ENCODE measurements around the gene GPHN.
"Not testable (repeated sequence)": the region's sequence is repeated elsewhere in the genome, so short reads cannot be mapped to it uniquely, and the experiment has no call there.

GPHN gene

GRCh38 chr14:67031920-67032774 is 524.2 kb downstream of the GPHN start:
- DNase-seq (ENCODE audit: low read depth, low spot score), result no peak

GRCh38 chr14:67045440-67045839 is 537.5 kb downstream of the GPHN start:
- DNase-seq (ENCODE audit: low read depth, low spot score), result no peak

GRCh38 chr14:67050896-67051295 is 542.9 kb downstream of the GPHN start:
- DNase-seq (ENCODE audit: low read depth, low spot score), result no peak

DNA sequence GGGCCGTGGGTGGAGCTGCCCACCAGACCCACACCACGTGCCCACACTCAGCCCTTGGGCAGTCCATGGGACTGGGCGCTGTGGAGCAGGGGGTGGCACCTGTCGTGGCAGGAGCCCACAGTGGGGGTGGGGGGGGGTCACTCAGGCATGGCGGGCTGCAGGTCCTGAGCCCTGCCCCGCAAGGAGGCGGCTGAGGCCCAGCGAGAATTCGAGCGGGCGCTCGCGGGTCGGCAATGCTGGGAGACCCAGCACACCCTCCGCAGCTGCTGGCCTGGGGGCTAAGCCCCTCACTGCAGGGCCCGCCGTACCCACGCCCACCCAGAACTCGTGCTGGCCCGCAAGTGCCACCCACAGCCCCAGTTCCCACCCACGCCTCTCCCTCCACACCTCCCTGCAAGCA is 548.7 kb downstream of the GPHN start:
- DNase-seq (ENCODE audit: low read depth, low spot score), result no peak

GRCh38 chr14:67059596-67059995 is 551.6 kb downstream of the GPHN start:
- DNase-seq (ENCODE audit: low read depth, low spot score), result peak; percentile 18

GRCh38 chr14:67060546-67060945 is 552.6 kb downstream of the GPHN start:
- no peak for DNase-seq (ENCODE audit: low read depth, low spot score)

DNA sequence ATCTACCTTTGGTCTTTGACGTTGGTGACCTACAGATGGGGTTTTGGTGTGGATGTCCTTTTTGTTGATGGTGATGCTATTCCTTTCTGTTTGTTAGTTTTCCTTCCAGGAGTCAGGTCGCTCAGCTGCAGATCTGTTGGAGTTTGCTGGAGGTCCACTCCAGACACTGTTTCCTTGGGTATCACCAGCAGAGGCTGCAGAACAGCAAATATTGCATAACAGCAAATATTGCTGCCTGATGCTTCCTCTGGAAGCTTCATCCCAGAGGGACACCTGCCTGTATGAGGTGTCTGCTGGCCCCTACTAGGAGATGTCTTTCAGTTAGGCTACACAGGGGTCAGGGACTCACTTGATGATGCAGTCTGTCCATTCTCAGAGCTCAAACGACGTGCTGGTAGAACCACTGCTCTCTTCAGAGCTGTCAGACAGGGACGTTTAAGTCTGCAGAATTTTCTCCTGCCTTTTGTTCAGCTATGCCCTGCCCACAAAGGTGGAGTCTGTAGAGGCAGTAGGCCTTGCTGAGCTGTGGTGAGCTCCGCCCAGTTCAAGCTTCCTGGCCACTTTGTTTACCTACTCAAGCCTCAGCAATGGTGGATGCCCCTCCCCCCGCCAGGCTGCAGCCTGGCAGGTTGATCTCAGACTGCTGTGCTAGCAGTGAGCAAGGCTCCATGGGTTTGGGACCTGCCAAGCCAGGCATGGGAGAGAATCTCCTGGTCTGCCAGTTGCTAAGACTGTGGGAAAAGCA is 559.3 kb downstream of the GPHN start:
- not testable (repeated sequence) for DNase-seq (ENCODE audit: low read depth, low spot score)

- DNase-seq (ENCODE audit: low read depth, low spot score), result peak; percentile 10
Observed at GRCh38 chr14:67068251-67068650, 560.3 kb downstream of the GPHN start.

DNA sequence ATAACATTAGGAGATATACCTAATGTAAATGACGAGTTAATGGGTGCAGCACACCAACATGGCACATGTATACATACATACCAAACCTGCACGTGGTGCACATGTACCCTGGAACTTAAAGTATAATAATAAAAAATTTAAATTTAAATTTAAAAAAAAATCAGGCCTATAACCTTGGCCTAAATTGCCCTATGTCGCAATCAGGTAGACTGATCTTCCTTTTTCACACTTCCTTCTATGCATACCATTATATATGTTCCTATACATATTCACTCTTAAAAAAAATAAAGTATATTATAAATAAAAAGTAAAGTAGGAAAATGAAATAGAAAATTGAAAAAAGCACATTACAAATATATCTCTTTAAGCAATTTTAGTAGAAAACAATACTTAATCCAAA is 563.6 kb downstream of the GPHN start:
- no peak for DNase-seq (ENCODE audit: low read depth, low spot score)

- peak; percentile 20 for DNase-seq (ENCODE audit: low read depth, low spot score)
Observed at GRCh38 chr14:67077921-67078320, 570.0 kb downstream of the GPHN start.

GRCh38 chr14:67079846-67080245 is 571.9 kb downstream of the GPHN start:
- DNase-seq (ENCODE audit: low read depth, low spot score), result no peak

DNA sequence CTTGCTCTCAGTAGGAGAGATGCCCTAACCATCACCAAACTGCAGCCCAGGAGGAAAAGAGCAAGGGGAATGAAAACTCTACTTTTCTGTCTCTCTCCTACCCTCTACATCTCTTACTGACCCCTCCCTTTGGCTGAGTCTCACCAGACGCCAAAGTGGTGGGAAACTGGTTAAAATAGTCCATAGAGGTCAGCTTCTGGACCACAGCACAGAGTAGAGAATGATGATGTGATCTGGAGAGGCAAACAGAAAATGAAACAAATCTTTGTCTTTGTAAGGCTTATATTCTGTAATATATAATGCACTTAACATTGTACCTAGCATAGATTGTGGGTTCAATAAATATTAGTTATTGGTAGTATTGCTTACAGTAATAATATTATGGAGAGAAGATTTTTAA is 600.3 kb downstream of the GPHN start:
- DNase-seq (ENCODE audit: low read depth, low spot score), result no peak

DNA sequence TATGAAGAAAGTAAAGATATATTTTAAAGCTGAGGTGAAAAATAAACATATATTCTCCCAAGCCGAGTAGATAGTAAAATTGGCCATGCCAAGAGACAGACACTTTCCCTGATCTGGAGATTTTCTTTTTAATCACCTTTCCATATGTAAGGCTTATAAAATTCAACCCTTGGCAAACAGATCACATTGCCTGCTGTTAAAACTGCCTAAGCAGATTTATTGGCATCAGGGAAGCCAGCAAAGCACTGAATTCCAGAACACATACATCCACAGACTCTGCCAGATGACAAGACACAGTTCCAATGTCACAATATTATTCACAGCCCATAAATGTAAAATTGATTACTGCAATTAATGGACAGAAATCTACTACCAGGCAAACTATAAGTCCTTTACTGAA is 603.1 kb downstream of the GPHN start:
- DNase-seq (ENCODE audit: low read depth, low spot score), result no peak

DNA sequence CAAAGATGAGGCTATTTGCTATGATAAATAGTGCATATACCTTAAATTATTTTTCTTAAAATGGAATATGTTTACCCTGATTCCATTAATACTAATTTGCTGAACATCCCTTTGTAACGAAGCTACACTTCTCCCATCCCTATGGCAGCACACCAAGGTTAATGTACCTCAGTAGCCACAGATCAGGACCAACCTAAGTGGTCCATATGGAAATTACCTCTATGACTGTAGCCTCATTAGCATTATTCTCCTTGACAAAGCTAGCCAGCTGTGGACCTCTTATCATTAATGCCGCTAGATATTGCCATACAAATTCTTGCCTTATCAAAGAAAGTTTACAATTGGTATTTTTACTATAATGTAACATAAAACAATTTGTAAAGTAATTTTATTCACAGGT is 604.4 kb downstream of the GPHN start:
- DNase-seq (ENCODE audit: low read depth, low spot score), result no peak

- no peak for DNase-seq (ENCODE audit: low read depth, low spot score)
Observed at GRCh38 chr14:67127174-67127573, 619.2 kb downstream of the GPHN start.

GRCh38 chr14:67129768-67130167 is 621.8 kb downstream of the GPHN start:
- DNase-seq (ENCODE audit: low read depth, low spot score), result no peak

- DNase-seq (ENCODE audit: low read depth, low spot score), result no peak
Observed at GRCh38 chr14:67131691-67132090, 623.7 kb downstream of the GPHN start.

- DNase-seq (ENCODE audit: low read depth, low spot score), result no peak
Observed at GRCh38 chr14:67133144-67133543, 625.2 kb downstream of the GPHN start.

DNA sequence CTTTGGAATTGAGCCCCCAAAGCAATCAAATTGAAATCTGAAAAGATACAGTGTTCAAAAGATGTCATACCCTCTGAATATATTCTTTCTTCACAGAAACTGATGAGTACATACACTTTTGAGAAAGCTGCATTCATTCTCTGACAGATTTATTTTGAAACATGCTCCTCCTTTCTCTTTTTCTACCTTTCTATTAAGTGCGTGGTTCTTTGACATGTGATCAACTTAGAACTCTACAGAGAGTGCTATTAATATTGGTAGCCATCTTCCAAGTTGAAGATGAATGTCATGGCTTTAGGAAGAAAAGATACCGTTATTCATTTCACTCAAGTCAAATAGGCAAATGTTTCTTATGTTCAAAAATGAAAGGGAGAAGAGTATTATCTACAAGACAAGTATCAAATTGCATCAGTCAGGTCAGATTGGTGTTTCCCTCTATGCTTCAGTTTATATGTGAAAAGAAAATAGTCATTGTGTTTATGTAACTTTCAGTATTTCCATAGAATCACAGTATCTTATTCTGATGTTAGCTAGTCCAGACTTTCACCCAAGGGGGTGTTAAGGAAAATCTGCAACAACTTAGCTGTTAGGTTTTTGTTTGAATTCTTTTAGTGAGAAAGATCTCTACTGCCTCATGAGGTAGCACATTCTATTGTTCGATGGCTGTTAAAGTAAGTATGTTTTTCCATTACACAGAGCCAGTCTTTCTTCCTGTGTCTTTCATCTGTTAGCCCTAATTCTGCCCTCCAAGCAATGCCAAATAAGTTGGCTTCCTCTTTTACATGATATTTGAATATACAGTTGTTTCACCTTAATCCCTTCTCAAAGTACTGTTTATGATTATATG is 625.9 kb downstream of the GPHN start:
- DNase-seq (ENCODE audit: low read depth, low spot score), result no peak

DNA sequence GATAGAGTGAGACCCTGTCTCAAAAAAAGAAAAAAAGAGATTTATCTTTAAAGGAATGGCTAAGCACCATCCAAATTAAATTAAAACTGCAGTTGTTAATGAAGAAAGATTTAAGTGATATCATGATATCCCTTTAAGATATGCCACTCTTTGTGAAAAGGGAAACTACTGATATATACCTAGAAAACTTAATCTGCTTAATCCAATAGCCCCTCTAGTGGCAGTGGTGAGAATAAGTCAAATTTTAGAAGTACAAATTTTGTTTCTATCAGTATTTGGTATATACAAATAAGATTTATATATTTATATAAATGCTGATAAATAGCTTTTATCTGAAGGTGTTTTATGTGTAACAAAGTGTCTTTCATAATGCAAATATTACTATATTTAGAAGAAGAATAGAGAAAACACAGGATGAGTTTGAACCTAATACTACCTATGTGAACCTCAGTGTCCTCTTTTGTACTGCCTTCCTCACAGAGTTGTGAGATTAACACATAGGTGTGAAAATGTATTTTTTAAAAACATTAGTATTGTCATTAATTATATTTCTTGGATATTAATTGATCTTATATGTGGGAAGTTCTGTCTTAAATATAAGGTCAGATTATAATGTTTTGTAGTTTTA is 629.9 kb downstream of the GPHN start:
- peak; percentile 13 for DNase-seq (ENCODE audit: low read depth, low spot score)

GRCh38 chr14:67140556-67140955 is 632.6 kb downstream of the GPHN start:
- no peak for DNase-seq (ENCODE audit: low read depth, low spot score)

Measured in astrocyte of the hippocampus (primary cell).